HG03442 (cell line): ENCODE results near the gene PYGB.

Source experiments
- ATAC-seq: cut with Tn5 transposase; IDR thresholded peaks from one replicate; pipeline ENCODE4 v1.9.1; 2021; ENCODE audit warnings: mild to moderate bottlenecking, moderate library complexity; ENCODE audit not compliant: unreplicated experiment

PYGB gene

DNA sequence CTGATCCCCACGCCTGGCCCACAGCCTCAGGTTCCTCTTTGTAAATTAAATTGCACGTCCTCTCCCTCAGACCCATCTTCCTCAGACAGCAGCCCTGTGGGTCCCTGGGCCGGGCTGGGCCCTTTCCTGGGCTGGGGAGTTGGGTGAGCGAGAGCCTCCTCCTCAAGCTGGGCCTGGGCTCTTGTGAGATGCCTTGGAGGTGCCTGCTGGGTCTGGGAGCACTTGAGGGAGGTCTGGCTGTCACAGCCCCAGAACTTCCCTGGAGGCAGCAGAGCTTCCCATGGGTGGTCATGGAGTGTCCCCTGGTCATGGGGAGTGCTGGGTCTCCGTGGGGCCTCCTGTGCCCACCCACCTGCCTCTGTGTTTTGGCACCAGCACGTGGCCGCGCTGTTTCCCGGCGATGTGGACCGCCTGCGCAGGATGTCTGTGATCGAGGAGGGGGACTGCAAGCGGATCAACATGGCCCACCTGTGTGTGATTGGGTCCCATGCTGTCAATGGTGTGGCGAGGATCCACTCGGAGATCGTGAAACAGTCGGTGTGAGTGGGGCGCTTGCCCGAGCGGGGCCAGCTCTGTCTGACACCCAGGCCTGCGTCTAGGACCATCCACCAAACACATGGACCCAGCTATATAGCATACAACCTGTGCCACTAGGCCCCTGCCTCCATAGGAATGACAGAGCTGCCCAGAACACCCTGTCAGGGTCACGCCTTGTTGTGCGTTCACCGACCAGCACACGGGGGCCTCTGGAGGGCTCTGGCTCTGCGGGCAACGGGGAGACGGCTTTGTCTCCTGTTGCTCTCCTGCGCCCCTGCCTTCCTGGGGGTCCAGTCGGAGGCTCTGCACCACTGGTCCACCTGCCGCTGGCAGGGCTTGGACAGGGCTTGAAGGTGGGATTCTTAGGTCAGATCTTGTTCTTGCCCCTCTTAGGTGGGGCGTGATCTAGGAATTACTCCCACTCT lies 33.0 kb downstream of the PYGB start:
- ATAC-seq: peak; percentile 2

DNA sequence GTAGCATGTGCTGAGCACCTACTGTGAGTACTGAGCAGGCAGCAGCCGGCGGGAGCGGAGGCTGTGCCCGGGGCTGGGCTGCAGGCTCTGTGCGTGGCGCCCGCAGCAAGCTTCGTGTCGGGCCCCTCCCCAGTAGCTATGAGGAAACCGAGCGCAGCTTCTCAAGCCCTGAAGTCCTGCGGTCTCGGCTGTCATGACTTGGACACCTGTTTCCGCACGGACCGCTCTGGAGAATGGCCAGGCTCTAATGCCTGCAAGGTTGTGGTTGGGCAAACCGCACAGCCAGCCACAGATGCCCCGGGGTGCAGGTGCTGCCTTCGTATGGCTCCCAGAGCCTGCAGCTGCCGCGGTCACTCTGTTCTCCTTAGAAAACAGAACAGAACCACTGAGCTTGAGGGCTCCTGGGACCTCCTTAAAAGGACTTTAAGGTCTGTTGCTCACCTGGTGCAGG lies 33.7 kb downstream of the PYGB start:
- peak; percentile 44 for ATAC-seq

DNA sequence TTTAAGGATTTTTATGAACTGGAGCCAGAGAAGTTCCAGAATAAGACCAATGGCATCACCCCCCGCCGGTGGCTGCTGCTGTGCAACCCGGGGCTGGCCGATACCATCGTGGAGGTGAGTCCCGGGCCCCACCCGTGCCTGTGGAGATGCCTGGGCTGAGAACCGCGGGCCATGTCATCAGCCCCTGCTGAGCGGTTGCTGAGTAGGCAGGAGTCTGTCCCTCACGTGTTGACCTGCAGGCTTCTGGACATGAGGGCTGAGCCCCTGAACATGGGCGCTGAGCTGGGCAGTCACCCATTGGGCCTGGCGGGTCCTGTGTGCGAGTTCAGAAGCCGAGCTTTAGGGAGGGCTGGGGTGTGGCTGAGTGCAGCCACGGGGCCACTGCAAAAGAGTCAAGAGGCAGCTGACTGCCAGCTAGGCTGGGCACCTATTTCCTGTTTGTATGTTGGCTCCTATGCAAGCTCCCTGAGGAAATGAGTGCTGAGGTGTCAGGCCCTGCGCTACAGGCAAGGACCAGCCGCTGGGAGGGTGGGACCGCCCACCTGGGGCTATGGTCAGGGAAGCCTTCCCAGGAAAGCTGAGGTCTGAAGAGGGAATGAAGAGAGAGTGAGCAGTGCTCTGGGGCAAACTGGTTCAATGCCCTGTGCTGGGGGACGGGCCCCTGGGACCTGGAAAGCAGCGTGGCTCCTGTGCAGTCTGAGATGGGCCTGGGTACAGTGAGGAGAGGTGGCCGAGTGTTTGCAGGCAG lies 34.3 kb downstream of the PYGB start:
- ATAC-seq: no peak

DNA sequence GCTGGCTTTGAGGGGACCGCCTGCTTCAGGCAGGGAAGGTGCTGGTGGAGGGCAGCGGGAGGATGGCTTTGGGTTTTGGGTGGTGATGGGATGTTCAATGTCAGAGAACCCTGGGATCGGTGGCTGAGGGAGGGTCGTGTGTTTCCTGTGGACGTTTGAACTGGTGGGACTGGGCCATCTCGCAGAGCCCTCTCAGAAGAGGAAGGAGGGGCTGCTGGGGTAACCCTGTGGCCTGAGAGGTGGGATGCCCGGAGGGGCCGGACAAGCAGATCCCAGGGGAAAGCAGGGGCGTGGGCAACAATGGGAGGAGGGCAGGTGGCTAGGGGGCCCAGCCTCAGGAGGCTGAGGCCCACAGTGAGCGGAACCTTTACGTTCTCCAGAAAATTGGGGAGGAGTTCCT lies 34.9 kb downstream of the PYGB start:
- no peak for ATAC-seq

DNA sequence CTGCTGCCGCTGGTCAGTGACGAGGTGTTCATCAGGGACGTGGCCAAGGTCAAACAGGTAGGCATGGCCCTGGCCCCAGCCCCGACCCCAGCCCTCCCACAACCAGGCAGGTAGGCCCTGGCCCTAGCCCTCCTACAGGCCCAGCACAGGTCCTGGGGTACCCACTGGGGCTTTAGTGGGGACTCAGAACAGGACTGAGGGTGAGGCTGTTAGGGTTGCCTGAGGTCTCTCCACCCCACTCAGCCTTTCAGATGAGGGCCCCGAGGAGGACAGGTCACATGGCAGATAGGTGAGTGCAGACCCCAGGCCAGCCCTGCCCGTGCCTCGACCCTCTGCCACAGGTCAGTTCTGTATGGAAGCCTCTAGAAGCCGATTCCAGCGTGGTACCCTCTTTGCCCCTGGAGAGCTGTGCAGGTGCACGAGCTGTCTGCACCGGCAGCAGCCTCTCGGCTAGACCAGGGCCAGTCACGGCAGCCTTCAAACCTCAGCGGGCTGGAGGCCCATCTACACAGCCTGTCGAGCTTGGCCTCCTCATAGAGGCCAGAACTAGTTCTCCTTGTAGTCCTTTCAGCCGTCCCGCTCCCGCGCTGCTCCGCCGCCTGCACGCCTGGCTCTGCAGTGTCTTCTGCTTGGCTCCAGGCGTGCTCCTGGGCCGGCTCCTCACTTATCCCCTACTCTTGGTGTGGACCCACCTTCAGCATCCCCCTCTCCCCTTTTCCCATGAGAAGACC lies 35.5 kb downstream of the PYGB start:
- ATAC-seq: no peak

DNA sequence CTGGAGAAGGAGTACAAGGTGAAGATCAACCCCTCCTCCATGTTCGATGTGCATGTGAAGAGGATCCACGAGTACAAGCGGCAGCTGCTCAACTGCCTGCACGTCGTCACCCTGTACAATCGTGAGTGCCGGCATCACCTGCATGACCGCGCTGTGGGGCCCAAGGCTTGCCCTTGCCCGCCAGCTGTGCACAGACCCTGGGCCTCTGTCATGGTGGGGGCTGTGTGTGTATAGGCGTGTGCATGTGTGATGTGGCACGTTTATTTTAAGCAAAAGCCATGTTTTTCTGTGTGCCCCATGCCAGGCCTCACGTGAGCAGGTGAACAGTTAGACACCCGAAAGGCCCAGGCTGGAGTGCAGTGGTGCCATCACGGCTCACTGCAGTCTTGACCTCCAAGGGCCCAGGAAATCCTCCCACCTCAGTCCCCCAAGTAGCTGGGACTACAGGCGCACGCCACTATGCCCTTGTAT lies 36.3 kb downstream of the PYGB start:
- ATAC-seq: no peak

DNA sequence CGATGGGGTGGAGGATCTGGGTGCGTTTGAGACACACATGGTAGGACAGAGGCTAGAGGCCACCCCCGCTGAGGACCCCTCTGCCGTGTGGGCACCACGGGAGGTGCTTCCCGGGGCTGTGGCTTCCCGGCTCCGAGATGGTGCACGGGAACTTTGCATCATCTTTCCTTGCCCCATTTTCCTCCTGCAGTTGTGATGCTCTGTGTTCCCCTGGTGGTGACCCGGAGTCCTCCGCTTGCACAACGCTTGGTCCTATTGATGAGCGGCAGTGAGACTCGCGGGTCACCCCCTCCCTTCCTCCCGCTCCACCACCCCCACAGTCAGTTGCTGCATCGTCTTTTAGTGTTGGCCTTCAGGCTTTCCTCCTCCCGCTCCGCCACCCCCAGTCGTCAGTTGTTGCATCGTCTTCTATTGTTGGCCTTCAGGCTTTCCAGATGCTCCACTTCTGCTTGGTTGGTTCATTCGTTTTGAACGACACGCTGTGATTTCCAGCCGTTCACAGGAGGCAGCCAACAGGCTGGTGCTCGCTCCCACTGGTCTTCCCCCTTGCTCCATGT lies 37.3 kb downstream of the PYGB start:
- no peak for ATAC-seq

DNA sequence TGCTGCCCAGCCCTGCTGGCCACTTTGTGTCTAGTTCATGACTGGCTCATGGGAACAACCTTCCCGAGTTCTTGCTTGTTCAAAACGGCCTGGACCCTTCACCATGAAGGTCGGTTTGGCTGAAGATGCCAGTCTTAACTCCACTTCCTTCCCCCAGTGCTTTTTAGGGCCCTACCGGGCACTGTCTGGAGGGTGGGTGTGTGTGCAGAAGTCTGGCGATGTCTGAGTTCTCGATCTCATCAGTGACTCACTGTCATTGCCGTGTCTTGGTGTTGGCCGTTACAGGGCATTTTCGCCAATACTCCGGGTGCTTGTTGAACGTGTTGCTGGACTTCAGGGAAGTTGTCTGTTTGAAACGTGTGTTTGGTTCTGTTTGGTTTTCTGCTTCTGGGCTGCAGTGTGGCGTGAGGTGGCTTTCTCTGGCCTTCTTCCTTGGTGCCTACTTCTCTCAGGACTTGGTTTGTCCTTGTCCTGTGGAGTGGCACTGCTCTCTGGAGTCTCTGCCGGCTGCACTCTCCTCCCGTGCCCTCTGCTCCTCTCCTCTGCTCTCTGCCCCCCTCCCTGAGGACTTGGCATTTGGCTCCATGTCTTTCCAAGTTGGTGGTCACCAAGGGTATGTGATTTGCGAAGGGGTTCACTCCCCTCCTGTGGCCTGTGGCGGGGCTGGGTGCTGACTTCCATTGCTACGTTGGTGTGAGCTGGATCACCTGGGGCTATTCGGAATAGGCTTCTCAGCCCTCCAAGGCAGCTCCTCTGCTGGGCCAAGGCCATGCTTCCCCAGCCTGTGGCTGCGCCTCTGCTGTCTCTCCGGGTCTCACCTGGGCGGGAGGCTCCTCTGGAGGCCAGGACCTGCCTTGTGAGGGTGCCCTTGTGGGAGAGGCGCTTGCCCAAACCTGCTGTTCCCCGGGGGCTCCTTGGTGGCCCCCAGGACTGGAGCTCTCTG lies 38.2 kb downstream of the PYGB start:
- no peak for ATAC-seq

DNA sequence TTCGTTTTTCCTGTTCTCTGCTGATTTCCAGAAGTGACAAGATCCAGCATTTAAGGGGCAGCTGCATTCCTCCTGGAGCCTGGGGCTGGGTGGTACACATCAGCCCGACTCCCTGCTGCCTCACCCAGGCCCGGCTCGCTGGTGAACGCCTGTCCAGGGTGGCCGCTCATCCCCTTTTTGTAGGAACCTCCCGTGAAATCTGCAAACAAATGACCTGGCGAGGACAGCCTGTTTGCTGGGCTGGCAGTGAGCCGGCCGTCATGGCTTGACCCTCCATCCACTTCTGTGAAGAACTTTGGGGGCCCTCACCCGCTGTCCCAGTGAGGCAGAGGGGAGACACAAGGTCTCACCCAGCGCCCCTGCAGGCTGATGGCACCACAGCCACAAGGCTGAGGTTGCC lies 39.0 kb downstream of the PYGB start:
- ATAC-seq: no peak

DNA sequence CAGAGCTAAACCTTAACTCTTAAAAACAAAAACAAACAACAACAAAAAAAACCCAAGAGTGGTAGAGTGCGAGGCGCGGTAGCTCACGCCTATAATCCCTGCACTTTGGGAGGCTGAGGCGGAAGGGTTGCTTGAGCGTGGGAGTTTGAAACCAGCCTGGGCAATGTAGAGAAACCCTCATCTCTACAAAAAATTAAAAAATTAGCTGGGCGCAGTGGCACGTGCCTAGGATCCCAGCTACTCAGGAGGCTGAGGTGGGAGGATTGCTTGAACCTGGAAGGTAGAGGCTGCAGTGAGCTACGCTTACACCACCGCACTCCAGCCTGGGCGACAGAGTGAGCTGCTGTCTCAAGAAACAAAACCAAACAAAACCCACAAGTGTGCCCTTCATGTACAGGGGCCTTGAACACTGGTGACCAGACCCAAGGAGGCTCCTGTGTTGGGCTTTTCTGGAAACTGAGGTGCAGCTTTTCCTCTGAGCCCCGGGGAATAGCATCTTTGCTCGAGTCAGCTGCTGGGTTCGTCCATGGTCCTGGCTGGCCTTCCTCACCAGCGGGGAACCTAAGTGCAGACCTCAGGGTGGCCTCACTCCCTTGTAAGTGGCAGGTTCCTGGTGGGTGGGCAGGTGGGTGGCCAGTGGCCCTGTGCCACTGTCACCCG lies 39.9 kb downstream of the PYGB start:
- no peak for ATAC-seq

DNA sequence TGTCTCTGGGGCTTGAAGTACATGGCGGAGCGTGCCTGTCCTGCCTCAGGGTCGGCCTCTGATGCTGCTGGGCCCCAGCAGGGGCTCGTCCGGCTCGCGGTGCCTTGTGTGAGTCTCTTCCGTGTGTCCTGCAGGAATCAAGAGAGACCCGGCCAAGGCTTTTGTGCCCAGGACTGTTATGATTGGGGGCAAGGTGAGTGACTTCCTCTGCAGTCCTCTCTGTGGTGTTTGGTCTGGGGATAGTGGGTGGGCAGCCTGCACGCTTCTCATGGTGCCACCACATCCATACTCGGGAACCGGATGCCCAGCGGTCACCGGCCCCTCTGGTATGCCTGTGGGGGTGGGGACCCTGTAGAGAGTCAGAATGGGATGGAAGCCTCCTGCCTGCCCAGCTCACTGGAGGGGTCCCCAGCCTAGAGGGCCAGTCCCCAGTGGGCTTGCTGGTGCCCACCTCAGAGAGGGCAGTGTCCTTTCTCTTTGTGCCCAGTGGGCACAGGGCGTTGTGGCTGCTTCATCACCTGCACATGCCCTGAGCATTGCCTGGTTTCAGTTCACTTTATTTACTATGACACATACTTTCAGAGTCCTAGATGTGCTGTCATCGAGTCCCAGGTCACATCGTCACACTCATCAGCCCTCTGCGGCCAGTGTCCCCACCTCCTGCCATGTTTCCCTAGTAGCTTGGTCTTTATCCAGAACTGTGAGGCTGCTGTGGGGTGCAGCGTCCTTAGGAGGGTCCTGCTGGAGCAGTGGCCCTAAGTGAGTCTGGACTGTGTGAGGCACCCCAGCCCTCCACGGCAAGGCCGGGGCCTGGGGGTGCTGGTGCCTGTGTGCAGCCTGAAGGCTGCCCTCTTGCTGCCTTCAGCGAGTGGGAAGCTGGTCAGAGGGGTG lies 40.7 kb downstream of the PYGB start:
- ATAC-seq: peak; percentile 94

DNA sequence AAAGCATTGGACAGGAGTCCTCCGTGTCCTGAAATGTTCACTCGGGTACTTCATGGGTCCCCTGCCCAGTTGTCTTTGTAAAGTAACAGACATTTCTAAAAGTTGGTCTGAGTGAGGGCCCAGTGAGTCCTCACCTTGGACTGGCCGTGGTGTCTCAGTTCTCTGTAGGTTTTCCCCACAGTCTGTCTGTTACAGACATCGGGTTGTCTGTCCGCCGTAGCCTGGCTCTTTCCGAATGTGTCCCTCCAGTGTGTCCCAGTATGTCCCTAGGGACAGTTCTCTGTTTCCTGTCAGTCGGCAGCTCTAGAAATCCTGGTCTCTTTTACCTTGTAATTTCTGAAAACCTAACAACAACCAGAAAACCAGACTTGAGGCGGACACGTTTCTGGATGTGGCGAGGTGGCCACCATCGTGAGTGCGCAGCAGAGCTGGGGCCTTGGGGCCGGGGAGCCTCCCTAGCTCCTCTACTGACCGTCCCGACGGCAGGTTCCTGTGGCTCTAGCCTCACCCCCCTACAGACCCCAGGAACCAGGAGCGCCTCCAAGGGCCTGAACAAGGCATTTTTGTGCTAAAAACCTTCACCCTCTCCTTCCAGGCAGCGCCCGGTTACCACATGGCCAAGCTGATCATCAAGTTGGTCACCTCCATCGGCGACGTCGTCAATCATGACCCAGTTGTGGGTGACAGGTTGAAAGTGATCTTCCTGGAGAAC lies 42.2 kb downstream of the PYGB start:
- no peak for ATAC-seq

DNA sequence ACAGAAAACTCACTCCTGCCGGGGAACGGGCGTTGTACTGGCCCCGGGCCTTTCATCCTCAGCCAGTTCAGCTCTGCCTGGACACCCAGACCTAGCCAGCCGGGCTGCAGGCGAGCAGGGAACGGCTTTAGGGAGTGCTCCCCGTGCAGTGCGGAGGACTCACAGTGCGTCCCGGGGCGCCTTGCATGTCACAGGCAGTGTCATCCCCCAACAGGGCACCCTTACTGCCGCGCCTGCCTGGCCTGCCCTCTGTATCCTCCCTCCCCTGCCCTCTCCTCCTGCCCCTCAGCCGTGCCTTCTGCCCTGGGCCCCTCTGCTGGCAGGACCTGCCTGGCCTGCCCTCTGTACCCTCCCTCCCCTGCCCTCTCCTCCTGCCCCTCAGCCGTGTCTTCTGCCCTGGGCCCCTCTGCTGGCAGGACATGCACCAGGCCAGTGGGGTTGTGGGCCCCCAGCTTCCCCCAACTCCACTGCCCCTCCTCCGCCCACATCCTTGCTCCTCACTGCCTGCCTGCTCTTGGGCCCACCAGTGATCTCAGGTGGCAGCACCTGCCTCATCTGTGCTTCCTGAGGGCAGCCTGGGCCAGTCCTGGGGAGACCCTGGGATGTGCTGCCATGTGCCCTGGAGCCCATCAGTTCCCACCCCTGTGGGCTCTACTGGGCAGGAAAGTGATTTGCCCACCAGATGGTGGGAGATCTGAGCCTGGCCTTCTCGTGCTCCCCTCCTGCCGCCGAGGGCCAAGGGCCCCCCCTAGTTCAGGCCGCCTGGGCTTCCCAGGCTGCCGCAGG lies 43.0 kb downstream of the PYGB start:
- no peak for ATAC-seq

DNA sequence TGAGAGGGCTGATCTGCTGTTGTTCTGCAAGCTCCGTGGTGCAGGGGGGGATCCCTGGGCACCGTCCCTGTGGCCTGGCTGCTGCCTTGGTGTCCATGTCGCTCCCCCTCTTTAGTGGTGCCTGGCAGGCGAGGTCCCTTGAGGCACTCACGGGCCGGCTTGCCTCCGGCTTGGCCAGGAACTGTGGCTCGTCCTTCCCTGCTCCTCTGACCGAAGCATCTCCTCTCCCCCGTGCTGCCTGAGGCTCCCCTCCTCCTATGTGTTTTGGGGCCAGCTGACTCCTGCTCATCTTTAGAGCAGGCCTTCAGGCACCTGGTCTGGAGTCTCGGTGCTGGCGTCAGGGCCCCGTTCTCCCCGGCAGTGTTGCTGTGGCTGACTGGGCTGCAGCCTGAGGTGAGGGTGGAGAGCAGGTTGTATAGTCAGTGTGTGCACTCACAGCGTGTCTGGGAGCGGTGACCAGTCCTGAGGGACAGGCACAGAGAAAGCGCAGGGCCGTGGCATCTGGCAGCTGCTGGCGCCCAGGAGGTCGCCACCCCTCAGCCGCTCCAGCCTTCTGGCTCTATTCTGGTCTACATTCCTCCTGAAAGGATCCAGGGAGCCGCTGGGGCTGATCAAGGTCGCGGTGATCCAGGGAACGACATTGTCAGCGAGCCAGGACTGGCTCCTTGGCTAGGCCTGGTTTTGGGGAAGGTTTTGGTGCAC lies 43.7 kb downstream of the PYGB start:
- ATAC-seq: no peak

DNA sequence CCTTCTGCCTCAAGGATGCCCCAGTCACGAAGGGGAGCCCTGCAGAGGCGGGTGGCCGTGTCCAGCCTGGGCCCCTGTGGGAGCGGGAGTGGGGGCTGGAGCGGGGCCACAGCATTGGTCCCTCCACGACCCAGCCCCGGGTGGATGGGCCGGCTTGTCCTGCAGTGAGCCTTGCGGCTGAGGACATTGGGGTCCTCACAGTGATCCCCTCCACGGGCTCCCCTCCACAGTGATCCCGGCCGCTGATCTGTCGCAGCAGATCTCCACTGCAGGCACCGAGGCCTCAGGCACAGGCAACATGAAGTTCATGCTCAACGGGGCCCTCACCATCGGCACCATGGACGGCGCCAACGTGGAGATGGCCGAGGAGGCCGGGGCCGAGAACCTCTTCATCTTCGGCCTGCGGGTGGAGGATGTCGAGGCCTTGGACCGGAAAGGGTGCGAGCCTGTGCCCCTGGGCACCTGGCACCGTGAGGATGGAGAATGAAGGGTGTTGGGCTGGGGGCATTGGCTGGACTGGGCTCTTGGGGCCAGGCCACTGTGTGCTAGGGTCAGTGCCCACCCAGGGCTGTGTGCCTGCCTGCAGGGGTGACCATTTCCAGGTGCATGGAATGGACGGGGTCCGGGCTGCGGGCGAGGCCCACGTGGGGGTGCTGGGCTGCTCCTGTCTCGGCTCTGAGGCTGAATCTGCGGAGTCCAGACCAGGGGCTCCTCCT lies 44.4 kb downstream of the PYGB start:
- no peak for ATAC-seq

DNA sequence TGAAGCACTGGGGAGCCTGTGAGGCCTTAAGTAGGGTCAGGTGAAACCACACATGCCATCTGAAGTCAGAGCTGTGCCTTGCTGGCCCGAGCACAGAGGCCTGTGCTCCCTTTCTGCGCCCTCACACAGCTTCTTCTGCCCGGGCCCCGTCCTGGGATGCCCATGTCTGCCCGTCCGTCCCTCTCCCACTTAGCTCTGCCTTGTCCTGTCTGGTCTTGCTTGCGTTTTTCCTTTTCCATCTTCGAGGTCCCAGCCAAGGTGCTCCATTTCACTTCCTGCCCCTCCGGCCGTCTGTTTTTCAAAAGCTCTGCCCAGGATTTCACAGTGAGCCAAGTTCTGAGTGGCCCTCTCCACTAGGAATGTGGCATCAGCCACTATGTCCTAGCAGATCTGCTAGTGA lies 45.6 kb downstream of the PYGB start:
- no peak for ATAC-seq
